ENCODE results near the gene DENR. TPM values are rescaled to one million over a fixed set of nuclear protein-coding genes. Genes with fewer than 3 reads are reported as not detected.

Gene DENR
- total and polyA plus RNA-seq, 2 of the 8 experiments (the other 6 are each of a cell fraction or from before 2014, with no cell fraction given), result 26.9 to 84.0 TPM

GRCh38 chr12:122752464-122753318 lies at the start of gene DENR (continued):
- TF ChIP-seq RFX5 (IDR thresholded peaks at IDR 0.05; ENCODE audit: borderline replicate concordance, low read depth, low read length) (no peak), SP1 (IDR thresholded peaks at IDR 0.05; ENCODE audit: low read depth, low read length) (peak; percentile 80; the same call in 1 of the 2 replicates), POU5F1 (IDR thresholded peaks at IDR 0.05; ENCODE audit: low read depth, low read length) (0 out of 2 replicates have a peak, but pooled peaks have one; percentile 23), CREB1 (IDR thresholded peaks at IDR 0.05) (peak; percentile 64), CTBP2 (IDR thresholded peaks at IDR 0.05; ENCODE audit: borderline replicate concordance, insufficient read depth, insufficient read length, low read length) (no peak), BRCA1 (IDR thresholded peaks at IDR 0.05; ENCODE audit: low read depth, low read length) (peak; percentile 100), MAFK (IDR thresholded peaks at IDR 0.05; ENCODE audit: low read depth, low read length) (no peak; the same call in 1 of the 2 replicates), NRF1 (IDR thresholded peaks at IDR 0.05; ENCODE audit: low read depth, low read length) (no peak), SP2 (IDR thresholded peaks at IDR 0.05; ENCODE audit: low read length) (no peak), BACH1 (IDR thresholded peaks at IDR 0.05; ENCODE audit: low read length) (peak; percentile 72; the same call in 1 of the 2 replicates), CHD1 (IDR thresholded peaks at IDR 0.05; ENCODE audit: low read depth, low read length) (no peak), EZH2 (IDR thresholded peaks at IDR 0.05; ENCODE audit: low read depth, low read length, severe bottlenecking) (no peak), SIX5 (IDR thresholded peaks at IDR 0.05; ENCODE audit: low read depth, low read length) (no peak), HDAC2 (IDR thresholded peaks at IDR 0.05; ENCODE audit: borderline replicate concordance in 1 of 2, low read depth in 2 of 2, low read length in 2 of 2) (peak in 1 of 2 experiments; percentile 73; a peak in 1 of 4 replicates), SRF (IDR thresholded peaks at IDR 0.05; ENCODE audit: low read depth, low read length) (0 out of 2 replicates have a peak, but pooled peaks have one; percentile 32), POLR2AphosphoS5 (IDR thresholded peaks at IDR 0.05; ENCODE audit: low read depth, low read length) (peak; percentile 88), TAF7 (optimal IDR thresholded peaks at IDR 0.05; ENCODE audit: borderline replicate concordance, low read depth, low read length) (peak; percentile 88), RAD21 (IDR thresholded peaks at IDR 0.05 in 1 of 2, conservative IDR thresholded peaks at IDR 0.05 in 1 of 2; ENCODE audit: low read depth in 2 of 2, low read length in 2 of 2) (peak; percentile 93 to 96), NANOG (IDR thresholded peaks at IDR 0.05; ENCODE audit: insufficient read depth, low read depth, low read length, poor library complexity, severe bottlenecking) (no peak), ZNF274 (IDR thresholded peaks at IDR 0.05; ENCODE audit: borderline replicate concordance, extremely low read depth, low read length) (no peak), RXRA (IDR thresholded peaks at IDR 0.05; ENCODE audit: insufficient read depth, low read depth, low read length) (0 out of 2 replicates have a peak, but pooled peaks have one; percentile 40), GTF2F1 (IDR thresholded peaks at IDR 0.05; ENCODE audit: borderline replicate concordance, low read depth, low read length) (no peak; the same call in 1 of the 2 replicates)
- TF ChIP-seq, protein P1, sequence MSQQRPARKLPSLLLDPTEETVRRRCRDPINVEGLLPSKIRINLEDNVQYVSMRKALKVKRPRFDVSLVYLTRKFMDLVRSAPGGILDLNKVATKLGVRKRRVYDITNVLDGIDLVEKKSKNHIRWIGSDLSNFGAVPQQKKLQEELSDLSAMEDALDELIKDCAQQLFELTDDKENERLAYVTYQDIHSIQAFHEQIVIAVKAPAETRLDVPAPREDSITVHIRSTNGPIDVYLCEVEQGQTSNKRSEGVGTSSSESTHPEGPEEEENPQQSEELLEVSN (IDR thresholded peaks at IDR 0.05), result peak; percentile 15; the same call in 1 of the 2 replicates

Measured in H1 (cell line).